NCI-H2081 treated with DMSO at 0.1 percent for 48 hours (cell line): ENCODE data around the gene KRT6C.
"Not testable (repeated sequence)": the region's sequence is repeated elsewhere in the genome, so short reads cannot be mapped to it uniquely, and the experiment has no call there.

Experiments
- DNase-seq: peaks from one replicate; lab custom pipeline; 2025; lab: John Stamatoyannopoulos, UW

Gene KRT6C

DNA sequence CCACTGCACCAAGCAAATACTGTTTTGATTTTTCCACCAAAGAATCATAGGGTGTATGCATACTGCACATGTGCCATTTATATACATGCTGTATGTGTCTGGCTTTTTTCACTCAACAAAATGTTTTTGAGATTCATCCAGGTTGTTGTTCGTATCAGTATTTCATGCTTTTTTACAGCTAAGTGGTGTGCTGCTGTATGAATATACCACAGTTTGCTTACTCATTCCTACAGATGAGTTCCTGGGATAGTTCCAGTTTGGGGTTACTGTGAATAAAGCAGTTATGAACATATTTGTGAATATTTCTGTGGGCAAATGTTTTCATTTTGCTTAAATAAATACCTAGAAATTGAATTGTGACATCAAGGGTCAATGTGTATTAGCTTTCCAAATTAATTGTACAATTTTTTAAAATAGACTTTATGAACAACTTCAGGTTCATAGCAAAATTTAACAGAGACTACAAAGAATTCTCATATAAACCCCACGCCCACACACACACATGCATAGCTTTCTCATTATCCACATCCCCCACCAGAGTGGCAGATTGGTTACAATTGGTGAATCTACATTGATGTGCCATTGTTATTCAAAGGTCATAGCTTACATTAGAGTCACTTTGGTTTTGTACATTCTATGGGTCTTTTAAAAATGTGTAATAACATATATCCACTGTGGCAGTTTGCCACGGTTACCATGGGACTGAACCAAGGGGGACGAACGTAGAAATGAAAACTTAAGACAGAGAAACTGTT lies 26.4 kb upstream of the KRT6C start:
- DNase-seq, result no peak

DNA sequence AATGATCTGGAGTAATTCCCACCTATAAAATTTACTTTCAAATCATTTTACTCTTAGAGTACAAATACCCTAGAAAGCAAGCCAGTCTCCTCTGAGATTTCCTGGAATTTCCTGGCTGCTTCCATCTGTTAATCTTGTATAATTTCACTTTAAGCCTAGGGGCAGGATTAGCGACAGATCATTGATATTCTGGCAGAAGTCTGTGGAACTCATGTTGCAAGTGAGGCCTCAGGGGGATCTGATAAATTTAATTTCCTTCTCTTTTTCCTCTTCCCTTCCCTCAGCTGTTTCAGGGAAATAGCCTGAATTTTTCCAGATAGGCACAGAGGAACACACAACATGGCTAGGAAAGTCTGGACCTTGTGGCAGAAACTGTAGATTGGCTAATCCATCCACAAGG lies 25.3 kb upstream of the KRT6C start:
- no peak for DNase-seq

DNA sequence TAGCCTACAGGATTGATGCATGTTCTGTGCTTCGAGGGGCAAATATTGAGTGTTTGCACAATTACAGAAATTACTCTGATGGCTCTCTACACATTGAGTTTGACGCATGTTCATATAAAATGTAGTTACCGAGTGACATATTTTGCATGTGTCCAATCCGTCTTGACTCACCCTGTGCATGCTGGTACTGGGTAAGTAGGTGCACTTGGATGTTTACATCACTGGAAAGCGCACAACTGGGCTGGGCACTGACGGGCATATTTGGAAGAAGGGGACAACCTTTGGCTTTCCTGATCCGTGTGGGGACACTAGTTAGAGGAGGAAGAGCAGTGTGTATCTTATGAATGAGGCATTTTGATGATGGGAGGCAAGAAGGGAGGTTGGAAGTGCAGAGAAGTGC lies 24.4 kb upstream of the KRT6C start:
- no peak for DNase-seq

DNA sequence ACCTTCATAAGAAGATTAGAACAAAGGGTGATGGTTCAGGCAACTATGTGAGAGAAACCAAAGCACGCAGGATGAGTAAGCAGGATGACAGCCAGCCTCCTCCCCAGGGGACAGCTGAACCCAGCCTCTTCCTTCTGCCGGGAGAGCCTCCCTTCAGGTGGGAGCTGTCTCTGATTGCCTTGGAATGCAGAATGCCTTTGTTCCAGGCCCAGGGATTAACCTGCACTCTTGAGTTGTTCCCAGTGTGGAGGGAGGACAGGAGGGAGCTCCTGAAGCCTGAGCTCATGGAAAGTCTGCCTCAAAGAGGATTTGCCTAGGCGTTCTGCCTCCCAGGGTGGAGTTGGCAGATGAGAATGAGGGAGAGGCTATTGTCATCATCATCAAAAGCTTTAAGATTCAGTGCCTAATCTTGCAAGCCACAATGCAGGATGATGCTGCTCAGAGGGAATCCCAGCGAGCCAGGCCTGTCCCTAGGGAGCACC lies 23.0 kb upstream of the KRT6C start:
- DNase-seq, result no peak

DNA sequence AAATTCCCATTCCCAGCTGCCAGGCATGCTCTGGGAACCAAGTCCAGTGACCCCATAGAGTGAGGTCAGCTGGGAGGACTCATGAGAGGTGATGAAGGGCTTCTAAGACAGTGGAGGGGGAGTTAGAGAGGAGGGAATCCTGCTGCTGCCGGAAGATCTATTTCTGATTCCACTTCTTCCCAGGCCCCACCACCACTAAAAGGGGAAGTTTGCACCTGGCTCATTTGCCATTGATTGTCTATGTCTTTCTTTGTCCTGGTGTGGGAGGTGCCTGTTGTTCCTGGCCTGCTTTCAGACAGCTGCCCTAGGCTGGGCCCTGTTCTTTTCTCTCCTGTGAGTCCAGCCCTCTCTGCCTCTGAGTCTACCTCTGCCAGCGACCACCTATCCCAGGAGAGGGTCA lies 22.4 kb upstream of the KRT6C start:
- no peak for DNase-seq

DNA sequence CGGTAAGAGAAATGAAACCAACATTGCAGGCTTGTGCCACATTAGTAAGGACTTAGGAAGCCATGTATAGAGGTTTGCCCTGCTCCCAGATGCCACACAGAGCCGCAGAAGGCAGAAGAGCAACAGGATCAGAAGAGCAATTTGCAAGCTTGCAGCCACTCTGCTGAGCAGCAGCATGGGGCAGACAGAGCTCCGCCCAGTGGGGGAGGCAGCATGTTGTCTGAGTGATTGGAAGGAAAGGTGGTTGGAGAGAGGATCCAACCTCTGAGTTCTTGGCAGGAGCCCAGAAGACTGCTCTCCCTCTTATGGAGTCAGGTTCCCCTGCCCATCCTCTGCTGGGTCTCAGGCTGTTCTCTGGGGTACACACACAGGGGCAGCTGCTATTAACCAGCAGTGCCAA lies 21.8 kb upstream of the KRT6C start:
- no peak for DNase-seq

DNA sequence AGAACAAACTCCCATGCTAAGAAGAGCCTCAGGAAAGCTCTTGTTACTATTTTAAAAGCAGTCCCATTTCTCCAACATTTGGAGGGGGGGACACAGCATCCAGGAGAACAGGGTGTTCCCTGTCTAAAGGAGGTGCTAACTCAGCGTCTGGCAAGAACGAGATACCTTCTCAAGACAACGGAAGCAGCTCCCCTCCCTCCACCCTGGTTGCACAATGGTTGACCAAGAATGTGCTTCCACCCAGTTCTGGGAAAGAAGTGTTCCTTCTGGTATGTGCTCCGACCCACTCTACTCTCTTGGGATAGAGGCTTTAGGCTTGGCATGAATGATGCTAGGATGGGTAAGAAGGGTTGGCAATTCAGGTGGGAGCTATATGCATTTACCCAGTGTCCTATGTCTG lies 20.9 kb upstream of the KRT6C start:
- DNase-seq, result no peak

DNA sequence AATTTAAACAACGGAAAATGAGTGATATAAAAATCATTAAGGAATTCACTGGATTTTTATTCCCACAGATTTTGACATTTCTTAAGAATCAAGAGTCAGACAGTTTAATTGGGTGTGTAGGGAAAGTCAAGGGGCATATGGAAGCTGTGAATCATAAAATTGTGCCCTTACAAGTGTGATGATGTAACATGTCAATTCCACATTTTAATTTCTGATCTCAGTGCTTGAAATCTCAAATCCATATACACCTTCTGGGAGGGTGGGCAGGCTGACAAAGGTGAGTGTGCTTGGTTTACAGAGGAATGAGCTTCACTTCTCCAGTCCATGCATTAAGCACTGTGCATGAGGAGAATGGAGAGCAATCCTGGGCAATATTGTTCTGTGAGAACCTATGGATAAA lies 20.5 kb upstream of the KRT6C start:
- DNase-seq, result no peak

DNA sequence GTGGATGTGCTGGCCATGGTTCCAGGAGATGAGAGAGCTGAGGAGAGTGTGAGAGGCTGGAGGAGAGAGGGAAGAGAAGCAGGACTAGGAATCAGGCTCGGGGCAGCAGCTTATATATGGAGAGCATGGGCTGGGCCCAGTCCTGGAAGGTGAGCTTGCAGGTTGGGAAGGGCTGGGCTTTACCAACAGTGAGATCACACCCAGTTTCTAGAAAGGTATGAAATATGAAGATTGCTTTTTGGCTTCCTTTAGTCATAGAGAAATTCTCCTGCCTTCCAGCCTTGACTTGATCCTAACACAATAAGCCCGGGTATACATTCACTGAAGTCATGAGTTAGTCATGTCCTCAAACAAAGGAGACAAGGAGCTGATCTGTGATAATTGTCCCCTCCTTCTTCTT lies 19.6 kb upstream of the KRT6C start, which contains the start of gene KRT6A:
Gene KRT6A, minus strand, starts transcription at position 86 of the 400 bp plus-strand sequence. Its CDS starts 69 bp downstream, at position 17.
- no peak for DNase-seq

DNA sequence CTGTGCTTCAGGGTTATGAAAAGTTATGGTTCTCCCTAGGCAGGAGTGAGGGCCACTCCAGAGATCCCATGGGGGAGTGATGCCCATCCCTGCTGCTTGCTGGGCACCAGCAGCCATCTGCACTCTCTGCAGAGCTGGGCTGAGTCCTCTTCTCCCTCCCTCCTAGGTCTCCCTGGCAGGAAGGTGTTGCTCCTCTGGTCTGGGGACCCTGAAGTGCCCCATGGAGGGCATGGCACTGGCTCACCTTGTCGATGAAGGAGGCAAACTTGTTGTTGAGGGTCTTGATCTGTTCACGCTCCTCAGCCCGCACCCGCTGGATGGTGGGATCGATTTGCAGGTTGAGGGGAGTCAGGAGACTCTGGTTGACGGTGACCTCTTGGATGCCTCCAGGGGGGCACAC lies 18.8 kb upstream of the KRT6C start:
- DNase-seq, result not testable (repeated sequence)

DNA sequence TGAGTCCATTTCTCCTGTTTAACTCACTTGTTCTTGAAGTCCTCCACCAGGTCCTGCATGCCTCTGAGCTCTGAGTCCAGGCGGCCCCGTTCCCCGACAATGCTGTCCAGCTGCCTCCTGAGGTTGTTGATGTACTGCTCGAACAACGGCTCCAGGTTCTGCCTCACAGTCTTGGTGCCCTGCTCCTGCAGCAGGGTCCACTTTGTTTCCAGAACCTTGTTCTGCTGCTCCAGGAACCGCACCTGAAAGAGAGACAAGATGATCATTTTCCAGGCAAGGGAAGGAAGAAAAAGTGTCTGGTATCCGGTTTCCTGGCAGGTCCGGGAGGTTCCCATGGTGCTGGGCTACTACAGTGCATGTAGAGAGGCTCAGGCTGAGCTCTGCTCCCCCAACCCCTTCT lies 17.9 kb upstream of the KRT6C start:
- DNase-seq, result not testable (repeated sequence)

DNA sequence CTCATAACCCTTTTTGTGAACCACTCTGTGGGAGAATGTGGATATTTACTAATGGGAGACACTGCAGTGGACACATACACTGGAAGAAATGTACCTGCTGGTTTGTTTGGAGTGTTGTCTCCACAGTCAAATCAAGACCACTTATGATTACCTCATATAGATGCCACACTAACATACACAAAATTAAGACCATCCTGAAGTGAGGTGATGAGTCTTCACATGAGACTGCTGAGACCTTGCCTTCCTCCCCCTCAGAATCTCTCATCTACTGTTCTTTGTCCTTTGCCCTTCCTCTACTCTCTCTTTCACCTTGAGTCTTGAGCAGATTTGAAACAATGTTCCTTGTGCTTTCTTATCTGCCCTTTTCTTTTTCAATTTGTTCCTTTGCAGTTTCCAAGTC lies 15.1 kb upstream of the KRT6C start:
- DNase-seq, result no peak

DNA sequence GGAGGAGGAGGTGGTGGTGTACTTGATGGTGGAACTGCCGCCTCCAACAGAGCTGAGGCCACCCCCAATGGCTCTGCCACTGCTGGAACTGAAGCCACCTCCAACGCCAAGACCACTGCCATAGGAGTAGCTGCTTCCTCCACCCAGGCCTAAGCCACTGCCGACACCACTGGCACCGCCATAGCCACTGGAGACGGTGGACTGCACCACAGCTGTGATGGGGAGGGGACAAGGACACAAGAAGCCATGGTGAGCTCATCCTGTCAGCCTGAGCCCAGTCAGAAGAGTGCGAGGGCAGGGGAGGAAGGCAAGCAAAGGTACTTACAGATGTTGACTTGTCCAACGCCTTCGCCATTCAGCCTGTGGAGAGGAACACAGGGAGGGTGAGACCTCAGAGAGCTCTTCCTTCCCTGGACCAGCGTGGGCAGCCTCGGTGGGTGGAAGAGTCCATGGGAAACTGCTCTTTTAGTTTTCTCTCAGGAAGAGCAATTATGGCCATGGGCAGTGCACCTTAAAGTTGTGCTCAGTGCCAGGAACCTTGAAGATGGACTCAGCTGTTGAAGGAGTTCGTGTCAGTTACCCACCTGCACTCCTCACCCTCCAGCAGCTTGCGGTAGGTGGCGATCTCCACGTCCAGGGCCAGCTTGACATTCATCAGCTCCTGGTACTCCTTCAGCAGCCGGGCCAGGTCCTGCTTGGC lies 14.3 kb upstream of the KRT6C start:
- not testable (repeated sequence) for DNase-seq

DNA sequence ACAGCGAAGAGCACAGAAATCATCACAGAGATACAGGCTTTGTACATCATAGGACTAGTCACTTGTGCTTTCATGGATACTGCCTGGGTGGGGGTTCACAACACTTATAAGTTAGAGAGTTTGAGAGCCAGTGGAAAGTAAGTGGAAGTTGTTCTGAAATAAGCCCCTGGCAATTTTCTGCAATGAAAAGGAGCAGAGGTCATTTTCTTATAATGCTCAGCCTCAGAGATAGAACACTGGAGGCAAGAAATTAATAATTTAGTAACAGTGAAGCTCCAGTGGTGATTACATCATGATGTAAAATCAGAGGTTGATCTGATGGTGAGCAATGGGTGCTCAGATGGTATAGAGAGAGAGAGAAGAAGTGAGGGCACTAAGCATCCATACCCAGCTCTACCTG lies 13.6 kb upstream of the KRT6C start:
- no peak for DNase-seq

DNA sequence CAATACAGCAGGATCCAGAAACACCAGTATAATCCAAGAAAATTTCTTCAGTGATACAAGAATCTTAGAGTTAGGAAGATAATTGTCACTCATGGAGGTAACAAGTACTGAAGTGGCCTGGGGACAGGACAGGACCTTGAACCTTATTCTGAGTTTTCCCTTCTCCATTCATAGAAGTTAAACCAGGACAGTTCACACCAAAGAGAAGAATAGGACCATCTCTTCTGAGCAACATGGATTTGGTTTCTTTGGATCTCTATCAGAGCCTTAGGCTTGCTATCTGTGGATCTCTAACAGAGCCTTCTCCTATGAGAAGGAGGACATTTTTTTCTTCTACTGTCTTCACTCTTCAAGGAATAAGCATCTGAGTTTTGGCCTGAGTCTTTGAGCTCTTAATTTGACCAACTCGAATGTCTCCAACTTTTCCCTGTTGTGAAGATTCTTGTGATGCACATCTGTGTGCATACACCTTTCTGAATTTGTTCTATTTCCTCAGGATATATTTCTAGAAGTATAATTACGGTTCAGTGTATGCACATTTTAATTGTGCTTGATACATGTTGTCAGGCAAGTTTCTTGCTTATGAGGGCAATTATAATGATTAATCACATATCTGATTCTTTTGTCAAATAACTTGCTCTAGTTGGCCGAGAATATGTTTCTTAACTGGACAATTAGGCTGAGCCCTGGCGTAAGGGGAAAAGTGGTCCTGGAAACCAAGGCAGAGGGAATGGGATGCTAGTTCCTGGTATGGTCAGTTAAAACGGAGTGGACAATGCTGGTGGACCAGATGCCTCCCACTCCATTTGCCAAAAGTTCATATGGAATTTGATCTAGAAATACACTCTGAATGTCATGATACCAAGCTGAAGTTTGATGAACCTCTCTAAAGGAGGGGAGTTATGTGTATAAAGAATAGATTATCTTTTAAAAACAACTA lies 12.8 kb upstream of the KRT6C start:
- no peak for DNase-seq

DNA sequence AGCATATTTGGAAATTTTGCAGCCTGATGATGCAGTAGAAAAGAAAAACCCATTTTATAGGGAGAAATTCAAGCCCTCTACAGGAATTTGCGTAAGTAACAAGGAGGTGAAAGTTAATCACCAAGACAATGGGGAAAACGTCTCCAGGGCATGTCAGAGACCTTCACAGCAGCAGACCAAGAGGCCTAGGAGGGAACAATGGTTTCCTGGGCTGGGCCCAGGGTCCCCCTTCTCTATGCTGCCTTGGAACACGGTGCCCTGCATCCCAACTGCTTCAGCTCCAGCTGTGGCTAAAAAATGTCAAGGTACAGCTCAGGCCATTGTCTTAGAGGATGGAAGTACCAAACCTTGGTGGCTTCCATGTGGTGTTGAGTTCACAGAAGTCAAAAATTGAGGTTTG lies 6.5 kb upstream of the KRT6C start:
- no peak for DNase-seq

DNA sequence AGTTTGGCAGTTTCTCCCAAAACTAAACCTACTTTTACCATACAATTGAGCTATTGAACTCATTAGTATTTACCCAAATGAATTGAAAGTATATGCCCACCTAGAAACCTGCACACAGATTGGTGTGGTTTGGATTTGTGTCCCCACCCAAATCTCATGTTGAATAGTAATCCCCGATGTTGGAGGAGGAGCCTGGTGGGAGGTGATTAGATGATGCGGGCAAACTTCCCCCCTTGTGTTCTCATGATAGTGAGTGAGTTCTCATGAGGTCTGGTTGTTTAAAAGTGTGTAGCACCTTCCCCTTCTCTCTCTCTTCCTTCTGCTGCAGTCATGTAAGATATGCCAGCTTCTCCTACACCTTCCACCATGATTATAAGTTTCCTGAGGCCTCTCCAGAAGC lies 4.0 kb upstream of the KRT6C start:
- DNase-seq, result no peak

DNA sequence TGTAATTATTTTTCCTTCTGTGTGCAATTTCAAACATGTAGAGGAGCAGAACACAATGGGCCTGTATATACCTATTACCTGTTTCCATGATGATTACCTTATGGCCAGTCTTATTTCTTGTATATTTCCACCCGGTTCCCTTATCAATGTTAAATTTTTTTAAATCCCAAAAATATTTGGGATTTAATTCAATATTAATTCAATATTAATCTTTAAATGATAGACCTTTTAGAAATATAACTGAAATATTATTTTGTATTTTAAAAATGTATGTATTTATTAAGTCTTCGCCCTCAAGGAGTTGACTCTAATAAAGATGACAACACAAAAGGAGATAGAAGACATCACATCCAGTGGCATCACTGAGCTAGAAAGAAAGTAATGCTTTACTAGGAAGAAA lies 607 bp upstream of the KRT6C start:
- no peak for DNase-seq

DNA sequence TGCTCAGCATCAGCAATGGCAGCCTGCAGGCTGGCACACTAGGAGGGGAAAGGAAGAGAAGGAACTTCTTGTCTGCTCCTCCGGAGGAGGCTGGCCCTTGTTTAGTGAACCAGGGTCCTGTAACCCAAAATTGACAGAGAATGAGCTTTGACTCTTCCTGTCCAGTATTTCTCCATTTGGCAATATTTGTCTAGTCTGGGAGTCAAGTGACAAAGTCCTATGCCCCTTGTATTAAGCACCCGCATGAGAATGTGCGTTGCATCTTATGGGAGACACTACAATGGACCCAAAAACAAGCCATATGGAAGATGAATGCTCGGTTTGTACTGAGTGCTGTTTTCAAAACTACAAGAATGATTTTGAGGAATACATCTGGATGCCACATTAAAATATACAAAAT lies 3.8 kb downstream of the KRT6C start:
- no peak for DNase-seq

DNA sequence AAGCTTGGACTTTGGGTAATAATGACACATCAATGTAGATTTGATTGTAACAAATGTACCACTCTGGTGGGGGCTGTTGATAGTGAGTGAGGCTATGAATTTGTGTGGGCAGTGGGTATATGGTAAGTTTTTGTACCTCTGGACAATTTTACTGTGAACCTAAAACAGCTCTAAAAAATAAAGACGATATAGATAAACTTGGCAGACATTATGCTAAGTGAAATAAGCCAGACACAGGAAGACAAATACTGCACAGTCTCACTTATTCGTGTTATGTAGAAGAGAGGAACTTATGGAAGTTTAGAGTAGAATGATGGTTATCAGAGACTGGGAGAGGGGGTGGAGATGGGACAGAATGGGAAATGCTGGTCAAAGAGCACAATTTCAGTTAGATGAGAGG lies 8.7 kb downstream of the KRT6C start:
- no peak for DNase-seq

DNA sequence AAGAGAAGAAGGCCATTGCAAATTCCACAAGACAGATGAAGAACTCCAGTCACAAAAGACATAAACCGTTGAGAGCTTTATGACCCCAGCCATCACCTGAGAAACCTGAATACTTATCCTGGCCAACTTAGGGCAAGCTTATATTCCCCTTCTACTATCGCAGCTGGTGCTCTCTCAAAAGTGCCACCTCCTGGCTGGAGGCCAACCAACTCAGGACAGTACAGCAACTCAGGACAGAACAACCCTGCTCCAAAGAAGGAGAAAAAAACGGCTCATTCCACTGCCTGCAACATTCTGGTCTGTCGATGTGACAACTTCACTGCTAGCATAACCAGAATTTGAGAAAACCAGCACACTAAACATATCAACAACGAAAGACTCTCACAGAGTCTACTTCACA lies 11.9 kb downstream of the KRT6C start:
- no peak for DNase-seq

DNA sequence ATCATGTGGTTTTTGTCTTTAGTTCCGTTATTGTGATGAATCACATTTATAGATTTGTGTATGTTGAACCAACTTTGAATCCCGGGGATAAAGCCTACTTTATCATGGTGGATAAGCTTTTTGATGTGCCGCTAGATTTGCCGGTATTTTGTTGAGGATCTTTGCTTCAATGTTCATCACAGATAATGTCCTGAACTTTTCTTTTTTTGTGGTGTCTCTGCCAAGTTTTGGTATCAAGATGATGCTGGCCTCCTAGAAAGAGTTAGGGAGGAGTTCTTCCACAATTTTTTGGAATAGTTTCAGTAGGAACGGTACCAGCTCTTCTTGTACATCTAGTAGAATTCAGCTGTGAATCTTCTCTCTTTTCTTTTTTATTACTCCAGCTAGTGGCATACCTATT lies 14.7 kb downstream of the KRT6C start:
- DNase-seq, result no peak

DNA sequence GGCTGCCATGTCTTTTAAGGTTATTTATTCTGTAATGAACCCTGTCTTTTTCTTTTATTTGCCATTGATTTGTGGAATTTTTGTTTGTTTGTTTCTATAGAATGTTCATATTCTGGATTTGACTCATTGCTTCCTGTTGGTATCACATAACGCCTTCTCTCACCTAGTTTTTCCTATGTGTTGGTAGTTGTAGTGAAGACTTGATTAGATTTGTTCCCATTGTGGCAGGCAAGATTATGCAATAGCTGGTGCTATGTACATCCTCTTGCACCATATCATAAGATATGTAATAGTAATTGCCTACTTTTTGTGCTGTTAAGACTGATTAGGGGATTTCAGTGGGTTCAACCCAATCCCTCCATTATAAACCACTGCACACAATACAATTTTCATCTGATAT lies 17.8 kb downstream of the KRT6C start:
- DNase-seq, result no peak
